ENCODE measurements around the gene RBM24. TPM values are rescaled to one million over a fixed set of nuclear protein-coding genes. Genes with fewer than 3 reads are reported as not detected.

Gene RBM24
- total RNA-seq, 4 donors from 2014 or later, result 0.88 to 5.0 (median 1.8) TPM

- Histone ChIP-seq H3K9me3 (no peaks in the 10 kb centered on the region), H3K36me3 (no peaks in the 10 kb centered on the region), H3K4me3 (no peak overlapping the region), H3K4me1 (no peaks in the 10 kb centered on the region), H3K27ac (no peak overlapping the region), H3K27me3 (no peaks in the 10 kb centered on the region)
- DNase-seq, result no peak
- TF ChIP-seq POLR2A (IDR thresholded peaks at IDR 0.05), result no peak
- TF ChIP-seq CTCF (IDR thresholded peaks at IDR 0.05), result no peak
These were observed 50.1 kb downstream of the RBM24 start for GRCh38 chr6:17331238-17331637.

GRCh38 chr6:17334265-17334664 lies 53.1 kb downstream of the RBM24 start:
- Histone ChIP-seq H3K27me3 (no peaks in the 10 kb centered on the region), H3K4me3 (no peak overlapping the region), H3K9me3 (no peaks in the 10 kb centered on the region), H3K27ac (no peak overlapping the region), H3K4me1 (no peaks in the 10 kb centered on the region), H3K36me3 (no peaks in the 10 kb centered on the region)
- TF ChIP-seq CTCF (IDR thresholded peaks at IDR 0.05) (no peak), POLR2A (IDR thresholded peaks at IDR 0.05) (no peak)
- DNase-seq, result no peak

GRCh38 chr6:17336425-17336824 lies 55.3 kb downstream of the RBM24 start:
- Histone ChIP-seq H3K4me1 (no peaks in the 10 kb centered on the region), H3K27me3 (no peaks in the 10 kb centered on the region), H3K9me3 (no peaks in the 10 kb centered on the region), H3K27ac (no peak overlapping the region), H3K36me3 (no peaks in the 10 kb centered on the region), H3K4me3 (no peak overlapping the region)
- TF ChIP-seq CTCF (IDR thresholded peaks at IDR 0.05) (no peak), POLR2A (IDR thresholded peaks at IDR 0.05) (no peak)
- no peak for DNase-seq

GRCh38 chr6:17339308-17339670 lies 58.1 kb downstream of the RBM24 start:
- Histone ChIP-seq H3K4me3 (no peak overlapping the region), H3K36me3 (no peaks in the 10 kb centered on the region), H3K9me3 (no peaks in the 10 kb centered on the region), H3K4me1 (no peaks in the 10 kb centered on the region), H3K27me3 (no peaks in the 10 kb centered on the region), H3K27ac (peak overlapping the region in 1 of 4 donors; percentile 42)
- TF ChIP-seq CTCF (IDR thresholded peaks at IDR 0.05) (no peak), POLR2A (IDR thresholded peaks at IDR 0.05) (no peak)
- DNase-seq, result no peak

- Histone ChIP-seq H3K27me3 (no peaks in the 10 kb centered on the region), H3K4me1 (no peaks in the 10 kb centered on the region), H3K4me3 (no peak overlapping the region), H3K36me3 (no peaks in the 10 kb centered on the region), H3K9me3 (no peaks in the 10 kb centered on the region), H3K27ac (no peak overlapping the region)
- TF ChIP-seq CTCF (IDR thresholded peaks at IDR 0.05) (no peak), POLR2A (IDR thresholded peaks at IDR 0.05) (no peak)
- DNase-seq, result no peak
These were observed 60.1 kb downstream of the RBM24 start for GRCh38 chr6:17341117-17341805.

- no peak for TF ChIP-seq CTCF (IDR thresholded peaks at IDR 0.05)
- no peak for TF ChIP-seq POLR2A (IDR thresholded peaks at IDR 0.05)
- Histone ChIP-seq H3K4me1 (no peaks in the 10 kb centered on the region), H3K27ac (no peak overlapping the region), H3K9me3 (no peaks in the 10 kb centered on the region), H3K27me3 (no peaks in the 10 kb centered on the region), H3K4me3 (no peak overlapping the region), H3K36me3 (no peaks in the 10 kb centered on the region)
- DNase-seq, result no peak
These were observed 60.7 kb downstream of the RBM24 start for GRCh38 chr6:17341891-17342290.

Data from Peyer's patch (tissue), 4 donors.